DMS 273 (cell line): ENCODE results near the gene VSIG2.

Experiments used
- DNase-seq: peaks from one replicate; lab custom pipeline; 2025; ENCODE audit not compliant: unreplicated experiment; lab: John Stamatoyannopoulos, UW

VSIG2 gene

DNA sequence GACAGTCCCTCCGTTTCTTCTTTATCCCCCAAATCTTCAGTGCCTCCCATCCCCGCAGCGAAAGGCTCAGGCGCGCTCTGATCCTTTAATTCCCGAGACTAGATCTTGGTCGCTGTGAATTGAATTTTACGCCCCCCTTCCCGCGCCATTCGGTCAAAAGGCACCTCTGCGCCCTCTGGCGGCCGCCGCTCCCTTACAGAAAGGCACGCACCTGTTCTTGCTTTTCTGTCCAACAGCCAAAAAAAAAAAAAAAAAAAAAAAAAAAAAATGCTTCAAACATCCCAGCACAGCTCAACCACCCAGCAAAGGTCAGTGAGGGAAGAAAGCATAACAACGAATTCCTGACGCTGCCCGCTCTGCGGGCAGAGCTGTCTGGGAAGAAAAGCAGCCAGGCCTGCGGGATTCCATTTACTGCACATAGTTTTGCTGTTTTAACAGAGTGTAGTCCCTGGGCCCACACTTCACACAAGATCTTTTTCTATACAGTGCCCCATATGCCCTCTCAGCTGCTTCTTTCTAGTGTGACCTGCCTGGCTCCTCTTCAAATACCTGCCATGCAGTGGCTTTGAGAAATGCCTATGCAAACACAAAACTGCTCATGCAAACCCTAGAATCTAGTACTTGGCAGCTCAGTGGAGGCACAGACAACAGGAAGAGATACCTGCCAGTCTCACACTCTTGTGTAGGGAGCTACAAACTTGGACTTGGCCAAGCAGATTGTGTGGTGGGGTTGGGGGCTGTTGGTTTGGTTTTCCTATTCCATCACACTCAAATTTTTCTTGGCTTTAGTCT, 11.3 kb upstream of the VSIG2 start:
- peak; percentile 86 for DNase-seq

DNA sequence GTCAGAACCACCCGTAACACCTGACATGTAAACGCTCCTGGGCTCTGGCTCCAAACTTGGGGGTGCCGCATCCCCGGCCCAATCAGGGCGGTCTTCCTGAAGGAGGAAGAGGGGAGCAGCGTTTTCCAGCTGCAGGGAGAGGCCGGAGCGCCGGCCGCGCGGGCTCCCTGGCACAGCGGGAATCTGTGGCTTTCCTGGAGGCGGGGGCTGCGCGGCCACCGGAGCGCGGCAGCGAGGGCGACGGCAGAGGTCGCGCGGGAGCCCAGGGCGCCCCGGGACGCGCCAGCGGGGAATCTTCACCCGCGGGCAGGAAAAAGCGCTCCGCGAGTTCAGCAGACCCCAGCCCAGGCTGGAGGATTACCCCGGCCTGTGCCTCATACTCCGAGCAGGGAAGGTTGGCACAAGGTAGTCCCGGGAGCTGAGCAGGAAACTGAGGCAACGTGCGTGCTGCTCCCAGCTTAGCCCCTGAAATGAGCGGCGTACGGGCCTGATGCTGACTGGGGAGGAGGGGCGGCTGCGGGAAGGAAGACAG, 10.6 kb upstream of the VSIG2 start:
- DNase-seq, result peak; percentile 59

DNA sequence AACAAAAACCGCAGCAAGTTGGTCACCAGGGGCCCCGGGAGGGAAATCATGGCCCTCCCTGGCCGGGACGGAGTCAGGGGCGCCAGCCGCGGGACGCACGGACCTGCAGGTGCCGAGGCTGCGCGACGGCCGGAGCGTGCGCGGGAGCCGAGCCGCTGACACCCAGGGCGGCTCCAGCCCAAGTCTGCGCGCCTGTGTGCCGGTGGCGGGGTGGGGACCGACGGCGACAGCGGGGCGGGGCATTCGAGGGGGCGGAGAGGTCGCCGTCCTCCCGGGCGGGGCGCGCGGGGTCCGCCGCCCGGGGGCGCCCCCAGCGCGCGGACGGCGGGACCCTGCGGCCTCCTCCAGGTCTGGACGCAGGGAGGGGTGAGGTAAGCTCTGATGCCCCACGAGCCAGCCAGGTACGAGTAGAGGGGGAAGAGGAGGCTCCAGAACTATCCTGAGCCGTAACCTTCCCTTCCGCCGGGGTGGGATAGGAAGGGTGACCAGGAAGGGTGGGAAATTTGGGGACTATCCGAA, 10.1 kb upstream of the VSIG2 start, which contains the start of gene ESAM:
TSS of gene ESAM (minus strand) at position 186 of the 519 bp plus-strand sequence. CDS start at position 50, 136 bp downstream.
- DNase-seq, result peak; percentile 40

DNA sequence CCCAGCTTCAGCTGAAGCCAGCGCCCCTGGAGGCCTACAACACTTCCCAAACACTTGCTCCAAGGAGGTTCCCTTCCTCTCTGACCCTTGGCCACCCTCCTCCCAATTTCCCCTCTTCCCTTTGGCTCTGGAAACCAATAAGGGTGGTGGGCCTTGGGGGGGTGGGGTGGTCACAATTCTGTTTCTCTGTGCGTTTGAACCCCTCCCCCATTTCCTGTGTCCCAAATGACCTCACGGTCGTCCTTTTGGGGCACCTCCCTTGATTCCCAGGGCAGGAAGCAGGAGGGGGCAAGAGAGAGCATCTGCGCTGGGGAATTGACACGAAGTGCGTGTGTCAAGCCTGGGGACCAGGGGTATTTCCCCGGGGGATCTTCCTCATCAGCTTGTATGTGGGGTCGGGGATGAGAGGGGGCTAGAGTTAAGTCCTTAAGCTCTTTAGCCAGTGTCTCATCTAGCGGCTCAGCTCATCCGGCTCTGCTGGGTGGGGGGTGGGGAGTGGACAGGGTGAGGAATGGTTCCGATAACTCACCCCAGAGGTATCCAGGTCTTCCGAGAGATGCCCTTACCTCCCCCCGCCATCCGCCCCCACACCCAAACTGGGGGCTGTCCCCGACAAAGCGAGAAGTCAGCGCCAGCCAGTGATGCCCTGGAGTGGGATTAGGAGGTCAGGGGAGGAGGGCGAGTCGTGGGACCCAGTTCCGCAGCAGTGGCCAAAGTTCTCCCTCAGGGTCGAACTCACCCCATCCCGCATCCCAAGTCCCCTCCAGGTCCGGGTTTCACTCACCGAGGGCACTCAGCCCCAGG, 9.4 kb upstream of the VSIG2 start:
- no peak for DNase-seq

DNA sequence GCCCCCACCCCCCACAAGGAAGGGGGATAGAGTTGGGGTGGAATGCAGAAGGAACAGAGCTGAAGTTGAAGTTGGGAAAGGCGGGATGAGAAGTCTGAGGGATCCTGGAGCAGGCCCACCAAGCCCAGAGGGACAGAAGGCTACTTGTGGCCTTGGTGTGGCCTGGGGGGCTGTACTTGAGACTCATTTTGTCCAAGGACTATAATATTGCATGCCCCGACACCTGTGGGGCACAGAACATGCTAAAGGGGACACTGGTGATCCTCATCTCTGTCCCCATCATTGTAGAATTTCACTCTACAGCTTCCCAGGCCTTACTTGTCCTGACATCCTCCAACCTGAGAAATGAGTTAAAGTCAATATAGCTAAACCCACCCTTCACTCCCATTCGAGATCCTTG, 8.8 kb upstream of the VSIG2 start:
- no peak for DNase-seq

DNA sequence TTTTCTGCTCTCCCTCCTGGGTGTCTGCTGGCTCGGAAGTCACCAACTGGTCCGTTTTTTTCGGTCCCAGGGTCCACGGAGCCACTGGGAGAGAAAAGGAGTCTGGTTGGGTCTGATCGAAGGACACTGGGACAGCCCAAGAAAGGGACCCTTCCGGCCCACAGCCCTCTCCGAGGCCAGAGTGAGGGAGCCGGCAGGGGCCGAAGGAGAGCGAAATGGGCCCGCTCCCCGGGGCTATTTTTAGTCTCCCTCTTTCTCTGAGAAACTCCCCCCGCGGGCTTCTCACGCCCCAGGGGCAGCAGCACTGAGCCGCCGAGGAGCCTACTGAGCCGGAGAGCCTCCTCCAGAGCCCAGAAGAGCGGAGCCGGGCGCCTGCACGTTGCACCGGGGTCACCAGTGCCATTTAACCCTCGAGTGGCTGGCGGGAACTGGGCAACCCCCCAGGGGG, 8.2 kb upstream of the VSIG2 start:
- DNase-seq, result no peak

DNA sequence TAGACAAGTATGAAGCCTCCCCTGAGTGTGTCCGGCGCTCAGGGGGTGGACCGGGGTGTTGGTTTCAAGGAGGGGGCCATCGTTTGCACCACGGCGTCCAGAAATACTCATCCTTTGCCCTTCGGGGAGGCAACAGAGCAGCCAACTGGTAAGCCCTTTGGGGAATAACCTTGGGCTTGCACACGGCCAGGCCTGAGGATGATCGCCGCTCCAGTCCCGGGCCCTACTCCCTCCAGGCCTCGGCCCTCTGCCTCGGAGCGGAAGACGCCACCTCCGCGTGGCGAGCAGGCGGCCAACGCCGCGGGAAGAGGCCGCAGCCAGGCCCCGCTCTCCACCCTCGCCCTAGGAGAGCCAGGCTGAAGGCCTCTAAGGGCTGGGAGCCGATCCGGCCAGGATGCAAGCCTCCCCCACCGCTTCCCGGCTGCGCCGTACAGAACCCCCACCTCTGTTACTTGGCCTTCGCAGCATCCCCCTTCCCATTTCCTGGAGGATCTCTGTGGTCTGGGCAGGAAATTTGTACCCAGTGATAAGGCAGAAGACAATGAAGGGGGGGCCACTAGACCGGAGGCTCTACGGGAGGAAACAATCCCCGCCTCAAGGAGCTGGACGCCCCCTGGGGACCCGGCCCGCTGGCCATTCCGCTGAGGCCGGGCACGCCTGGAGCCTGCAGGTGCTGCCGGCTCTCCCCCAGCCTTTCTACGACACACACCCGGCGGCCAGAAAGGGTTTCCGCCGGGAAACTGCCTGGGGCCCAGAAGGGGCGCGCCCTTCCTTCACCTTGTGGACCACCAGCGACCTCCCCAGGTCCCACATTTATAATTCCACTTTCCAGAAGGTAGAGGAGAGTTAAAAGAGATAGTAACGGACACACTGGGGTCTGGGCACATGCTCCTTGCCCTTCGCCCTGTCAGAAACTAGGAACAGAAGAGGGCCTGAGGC, 7.5 kb upstream of the VSIG2 start:
- no peak for DNase-seq

DNA sequence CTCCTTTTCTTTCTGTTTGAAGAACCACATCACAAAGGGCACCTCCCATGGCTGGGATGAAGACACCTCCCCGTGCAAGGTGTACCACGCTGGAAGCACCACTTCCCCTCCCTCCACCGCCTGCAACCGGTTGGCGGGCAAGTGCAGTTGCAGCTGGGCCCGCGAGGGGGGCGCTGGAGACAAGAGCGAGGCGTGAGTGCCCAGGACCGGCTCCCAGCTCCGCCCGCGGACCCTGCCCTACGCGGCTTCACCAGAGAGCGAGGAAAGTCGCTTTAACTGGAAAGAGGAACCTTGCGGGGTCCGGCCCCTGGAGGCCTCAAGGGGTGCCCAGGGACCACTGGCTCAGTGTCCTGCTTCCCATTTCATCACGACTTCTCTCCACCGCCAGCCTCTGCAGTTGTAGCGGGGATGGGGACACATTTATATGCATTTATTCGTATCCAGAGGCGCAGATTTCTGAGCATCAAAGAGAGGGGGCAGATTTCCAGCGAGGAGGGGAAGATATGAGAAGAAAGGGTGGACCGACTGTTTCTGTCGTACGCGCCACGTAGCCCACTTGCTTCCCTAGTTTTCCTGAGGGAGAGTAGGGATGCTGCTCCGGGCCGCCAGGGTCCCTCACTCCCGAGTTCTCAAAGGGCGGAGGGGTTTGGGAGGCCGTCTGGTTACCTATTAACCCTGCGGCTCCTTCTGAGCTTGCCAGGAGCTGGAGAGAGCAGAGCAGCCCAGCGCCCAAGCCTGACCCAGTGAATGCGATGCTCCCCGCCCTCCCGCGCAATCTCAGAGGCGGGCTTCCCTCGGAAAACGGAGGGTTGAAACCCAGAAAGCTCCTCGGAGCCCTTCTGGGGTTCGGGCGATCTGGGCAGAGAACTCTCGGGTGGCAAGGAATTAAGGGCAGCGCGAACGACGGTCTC, 6.6 kb upstream of the VSIG2 start:
- DNase-seq, result peak; percentile 87

DNA sequence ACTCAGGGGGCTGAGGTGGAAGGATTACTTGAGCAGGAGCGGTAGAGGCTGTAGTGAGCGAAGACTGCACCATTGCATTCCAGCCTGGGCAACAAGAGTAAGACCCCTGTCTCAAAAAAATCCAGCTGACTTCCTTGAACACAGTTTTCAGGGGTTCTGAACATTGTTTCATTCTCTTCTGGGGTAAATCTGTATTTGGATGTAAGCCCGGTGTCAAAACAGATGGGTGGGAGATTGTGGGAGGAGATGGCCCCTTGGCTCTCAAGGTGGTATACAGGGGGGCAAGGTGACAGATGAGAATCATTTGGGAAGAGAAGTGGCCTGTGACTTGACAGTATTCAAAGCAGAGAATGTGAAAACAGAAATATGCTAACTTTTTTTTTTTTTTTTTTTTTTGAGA, 5.3 kb upstream of the VSIG2 start:
- no peak for DNase-seq

DNA sequence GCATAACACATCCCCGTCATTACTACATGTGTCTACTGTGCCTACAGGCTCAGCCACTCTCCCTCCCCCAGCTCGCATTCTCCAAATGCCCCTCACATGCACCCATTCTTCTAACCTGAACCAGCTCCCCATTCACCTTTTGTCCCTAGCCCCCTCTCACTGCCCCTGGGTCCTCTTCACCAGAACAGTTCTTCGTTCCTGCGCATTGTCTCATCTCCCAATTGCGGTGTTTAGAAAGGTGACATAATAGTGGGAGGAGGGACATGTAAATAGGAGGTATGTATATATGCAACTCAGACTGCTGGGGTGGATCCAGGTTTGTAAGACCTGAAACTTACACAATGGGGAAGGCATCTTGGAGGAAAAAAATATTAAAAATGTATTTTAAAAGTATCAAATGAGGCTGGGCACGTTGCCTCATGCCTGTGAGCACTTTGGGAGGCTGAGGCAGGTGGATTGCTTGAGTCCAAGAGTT, 4.7 kb upstream of the VSIG2 start:
- no peak for DNase-seq

DNA sequence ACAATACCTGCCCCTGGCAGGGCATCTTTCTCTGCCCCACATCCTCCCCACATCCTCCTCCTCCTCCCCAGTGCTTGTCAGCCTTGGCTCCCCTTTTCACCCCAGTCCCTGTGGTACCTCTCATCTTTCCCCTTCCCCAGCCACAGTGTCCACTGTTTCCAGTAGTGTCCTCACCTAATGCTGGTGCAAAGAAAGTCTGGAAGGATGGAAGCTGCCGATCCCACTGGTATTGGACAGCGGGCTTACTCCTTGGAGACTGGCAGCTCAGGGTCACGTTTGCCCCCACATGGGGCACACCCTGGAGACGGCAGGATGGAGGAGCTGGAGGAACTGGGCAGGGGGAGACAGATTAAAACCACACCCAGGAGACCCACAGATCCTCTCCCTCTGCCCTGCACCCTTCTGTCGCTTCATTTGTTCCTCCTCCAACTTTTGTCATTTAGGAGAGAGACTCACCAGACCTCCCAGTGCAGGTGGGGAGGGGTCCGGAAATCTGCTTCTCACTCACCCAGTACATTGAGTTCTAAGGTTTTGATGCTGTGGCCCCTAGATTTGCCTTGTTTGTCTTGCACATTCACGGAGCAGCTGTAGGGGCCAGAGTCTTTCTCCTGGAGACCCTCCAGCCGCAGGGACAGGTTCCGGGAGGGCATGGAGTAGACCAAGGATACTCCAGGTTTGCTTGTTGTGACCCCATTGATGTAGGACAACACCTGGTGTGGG, 4.1 kb upstream of the VSIG2 start:
- no peak for DNase-seq

DNA sequence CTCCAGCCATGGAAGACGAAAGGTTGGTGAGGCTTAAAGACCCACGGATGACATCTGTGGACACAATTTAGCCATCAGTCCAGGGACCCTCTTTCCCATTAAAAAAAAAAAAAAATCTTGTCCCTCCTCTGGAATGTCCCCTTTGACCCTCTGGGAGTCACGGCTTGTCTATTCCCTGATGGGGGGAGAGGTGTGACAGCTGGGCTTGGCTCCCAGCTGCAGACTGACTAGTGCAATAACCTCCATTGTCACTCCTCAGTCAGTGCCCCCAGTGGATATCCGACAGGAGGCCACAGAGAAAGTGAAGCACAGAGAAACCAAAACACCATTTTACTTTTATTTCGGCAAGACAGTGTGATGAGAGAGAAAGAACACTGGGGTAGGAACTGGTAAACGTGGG, 2.7 kb upstream of the VSIG2 start:
- DNase-seq, result no peak

DNA sequence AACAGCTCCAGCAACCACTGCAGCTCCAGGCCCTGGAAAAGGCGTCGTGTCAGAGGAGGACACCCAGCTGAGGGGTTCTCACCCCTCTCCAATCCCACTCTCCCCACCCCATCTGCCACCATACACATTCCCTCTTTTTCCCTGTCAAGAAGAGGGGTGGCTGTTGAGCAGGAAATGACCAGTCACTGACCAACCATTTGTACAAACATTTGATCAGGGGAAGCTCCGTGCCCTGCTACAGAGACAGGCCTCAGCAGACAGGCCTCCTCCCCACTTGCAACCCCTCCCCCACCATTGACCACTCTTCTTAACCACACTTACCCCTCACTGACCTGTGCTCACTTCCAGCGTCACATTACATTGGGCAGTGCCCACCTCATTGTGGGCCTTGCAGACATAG, 2.3 kb upstream of the VSIG2 start:
- DNase-seq, result no peak

DNA sequence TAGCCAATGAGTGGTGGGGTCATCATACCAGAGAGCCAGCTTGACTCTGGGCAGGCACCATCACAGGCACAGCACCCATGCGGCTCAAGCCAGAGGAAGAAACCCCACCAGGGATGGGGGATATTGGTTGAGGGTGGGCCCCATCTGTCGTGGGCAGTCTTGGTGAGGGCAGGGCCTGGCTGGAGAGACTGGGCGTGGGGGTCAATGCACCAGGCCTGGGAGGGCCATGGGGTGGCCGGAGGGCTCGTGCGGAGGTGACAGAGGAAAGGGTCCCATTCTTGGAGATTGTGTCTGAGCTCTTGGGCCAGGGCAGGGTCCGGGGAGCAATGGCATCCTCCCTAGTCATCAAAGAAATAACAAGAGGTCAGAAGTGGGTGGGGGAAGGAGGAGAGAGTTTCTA, 1.6 kb upstream of the VSIG2 start:
- DNase-seq, result no peak

DNA sequence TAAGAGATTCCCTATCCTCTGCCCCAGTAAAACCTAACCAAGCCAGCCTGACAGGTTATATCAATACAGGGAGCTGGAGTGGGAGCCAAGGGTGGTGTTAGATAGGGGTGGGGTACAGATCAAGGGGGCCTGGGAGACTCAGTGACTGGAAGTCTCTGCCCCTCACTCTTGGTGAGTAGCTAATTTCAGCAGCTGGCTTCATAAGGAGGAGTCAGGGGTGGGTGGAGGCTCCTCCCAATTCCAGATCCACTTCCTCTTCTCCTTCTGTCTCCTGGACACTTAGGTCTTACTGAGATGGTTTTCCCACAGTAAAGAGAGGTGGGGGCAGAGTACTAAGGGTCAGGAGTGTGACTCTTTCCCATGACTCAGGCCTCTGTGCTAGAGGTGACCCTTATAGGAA, 1.1 kb upstream of the VSIG2 start:
- peak; percentile 19 for DNase-seq

DNA sequence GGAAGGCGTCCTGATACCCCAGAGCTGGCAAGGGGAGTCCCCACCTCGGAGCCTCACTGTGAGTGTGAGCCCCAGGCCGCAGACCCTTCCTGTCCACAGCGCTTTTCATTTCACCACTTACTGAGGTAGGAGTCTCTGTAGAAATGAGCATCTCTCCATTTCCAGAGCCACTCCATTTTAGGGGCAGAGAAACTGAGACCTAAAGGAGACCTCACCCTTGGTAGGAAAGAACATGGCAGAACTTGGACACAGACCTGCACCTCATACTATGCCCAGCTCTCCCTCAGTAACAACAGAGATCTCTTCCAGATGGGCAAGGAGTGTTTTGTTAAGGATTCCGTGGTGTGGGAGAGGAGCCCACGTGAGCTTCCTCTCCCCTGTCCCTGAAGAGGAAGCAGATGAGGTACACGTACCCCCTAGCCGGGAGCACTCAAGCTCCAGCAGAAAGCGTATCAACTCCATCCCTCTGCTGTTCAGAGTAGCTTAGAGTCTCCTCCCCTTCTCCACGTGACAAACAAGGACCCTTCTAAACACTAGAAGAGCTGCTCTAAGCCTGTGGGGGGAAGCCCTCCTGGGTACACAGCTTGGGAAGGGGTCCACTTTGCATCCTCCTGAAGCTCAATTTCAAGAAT, 532 bp upstream of the VSIG2 start:
- DNase-seq, result no peak

DNA sequence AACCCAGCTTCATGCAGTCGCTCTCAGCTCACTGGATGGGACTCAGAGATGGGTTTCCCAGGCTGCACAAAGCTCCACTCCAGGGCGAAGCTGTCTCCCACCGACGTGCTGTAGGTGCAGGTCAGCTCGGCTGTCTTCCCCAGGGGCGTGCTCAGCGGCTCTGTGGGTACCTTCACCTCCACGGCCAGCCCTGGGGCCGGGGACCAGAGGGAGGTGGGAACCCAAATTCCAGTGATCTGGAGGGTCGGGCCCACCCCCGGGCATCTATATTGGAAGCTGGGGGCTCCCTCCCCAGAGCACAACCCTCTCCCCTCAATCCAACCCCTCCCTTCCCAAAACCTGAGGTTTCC, 689 bp downstream of the VSIG2 start:
- DNase-seq, result no peak

DNA sequence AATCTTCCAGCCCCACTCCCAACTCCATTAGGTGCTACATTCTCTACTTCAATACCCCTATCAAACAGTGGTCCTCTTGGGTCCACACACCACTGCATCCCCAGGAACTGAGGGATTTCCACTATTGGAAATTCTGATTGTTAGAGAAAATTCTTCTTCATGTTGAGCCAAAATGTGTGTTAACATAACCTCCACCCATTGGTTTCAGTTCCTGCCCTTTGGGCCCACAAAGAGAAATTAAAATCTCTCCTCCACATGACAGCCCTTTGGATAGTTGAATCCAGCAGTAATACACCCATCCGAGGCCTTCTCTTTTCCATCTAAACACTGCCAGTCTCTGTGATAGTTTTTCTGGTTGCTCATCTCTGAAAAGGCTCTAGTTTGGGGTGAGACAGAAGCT, 2.1 kb downstream of the VSIG2 start:
- no peak for DNase-seq
